Mesothelial cell of epicardium (in vitro differentiated cells): Measurements from ENCODE around the gene NELFB. TPM values are rescaled to one million over a fixed set of nuclear protein-coding genes. Genes with fewer than 3 reads are reported as not detected.
A peak's percentile ranks its signal among the peaks of the same experiment; 100 is the strongest.

Experiments
- DNase-seq, 2 experiments: peaks; one replicate each; pipeline ENCODE4 v3.0.0; 2021; ENCODE audit warnings: low spot score in 2 of 2; ENCODE audit not compliant: unreplicated experiment in 2 of 2
- H3K27ac Mint-ChIP-seq: 2 replicates; pipeline ENCODE4 v1.8.0; 2021; ENCODE audit warnings: mixed read lengths
- H3K27me3 Mint-ChIP-seq: 2 replicates; pipeline ENCODE4 v1.8.0; 2021; ENCODE audit warnings: low read depth, mixed read lengths
- H3K36me3 Mint-ChIP-seq: 2 replicates; pipeline ENCODE4 v1.8.0; 2021; ENCODE audit warnings: mixed read lengths
- H3K4me1 Mint-ChIP-seq: 2 replicates; pipeline ENCODE4 v1.8.0; 2021; ENCODE audit warnings: mixed read lengths
- H3K4me3 Mint-ChIP-seq: 2 replicates; pipeline ENCODE4 v1.8.0; 2021; ENCODE audit warnings: mild to moderate bottlenecking, moderate library complexity, mixed read lengths
- H3K9me3 Mint-ChIP-seq: 2 replicates; pipeline ENCODE4 v1.8.0; 2021; ENCODE audit warnings: mixed read lengths
- CTCF ChIP-seq: fragments of 200-600 bp; sonication (generic); IDR thresholded peaks from one replicate; pipeline ENCODE4 v1.5.0; 2021; ENCODE audit warnings: antibody characterized with exemption; ENCODE audit not compliant: unreplicated experiment
- total RNA-seq: library from RNA; stranded (reverse); gene quantifications from 3 replicates; pipeline ENCODE4 v1.2.1, GENCODE V29; 2021

NELFB gene
- total RNA-seq, 1 donor from 2014 or later = 53.3 TPM

GRCh38 chr9:137317021-137317717, 62.0 kb downstream of the NELFB start:
- no peaks in the 10 kb centered on the region for H3K9me3 Mint-ChIP-seq
- peaks cover 7% of the 10 kb centered on the region for H3K4me1 Mint-ChIP-seq
- H3K4me3 Mint-ChIP-seq = peak overlapping the region; percentile 22
- no peaks in the 10 kb centered on the region for H3K36me3 Mint-ChIP-seq
- H3K27ac Mint-ChIP-seq = no peak overlapping the region
- peak in 1 of 2 experiments; percentile 36 for DNase-seq
- no peaks in the 10 kb centered on the region for H3K27me3 Mint-ChIP-seq
- no peak for TF ChIP-seq CTCF

- TF ChIP-seq CTCF = no peak
- Mint-ChIP-seq H3K4me3 (no peak overlapping the region), H3K4me1 (peaks cover 7% of the 10 kb centered on the region), H3K36me3 (no peaks in the 10 kb centered on the region), H3K9me3 (no peaks in the 10 kb centered on the region), H3K27ac (no peak overlapping the region), H3K27me3 (no peaks in the 10 kb centered on the region)
- DNase-seq = peak in 1 of 2 experiments; percentile 35
These were observed 62.8 kb downstream of the NELFB start for GRCh38 chr9:137317718-137318511.

DNA sequence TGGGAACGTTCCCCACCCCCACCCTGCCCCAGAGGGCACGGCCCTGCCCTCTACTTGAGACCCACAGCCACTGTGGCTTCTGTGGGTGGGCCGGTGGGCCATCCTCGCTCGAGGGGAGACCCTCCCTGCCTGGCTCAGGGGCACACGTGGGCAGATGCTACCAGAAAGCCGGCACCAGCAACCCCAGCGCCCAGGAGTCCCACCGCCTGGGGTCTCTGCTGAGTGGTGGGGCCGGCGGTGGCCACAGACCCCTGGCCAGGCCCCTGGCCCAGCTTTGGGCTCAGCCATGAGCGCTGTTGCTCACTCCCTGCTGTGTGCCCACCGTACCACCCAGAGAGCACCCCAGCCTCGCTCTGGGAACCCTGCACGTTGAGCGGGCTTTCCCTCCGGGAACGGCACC, 63.5 kb downstream of the NELFB start:
- Mint-ChIP-seq H3K4me1 (peaks cover 4% of the 10 kb centered on the region), H3K4me3 (no peak overlapping the region), H3K36me3 (no peaks in the 10 kb centered on the region), H3K9me3 (no peaks in the 10 kb centered on the region), H3K27ac (no peak overlapping the region), H3K27me3 (no peaks in the 10 kb centered on the region)
- DNase-seq = peak in 1 of 2 experiments; percentile 17
- no peak for TF ChIP-seq CTCF

DNA sequence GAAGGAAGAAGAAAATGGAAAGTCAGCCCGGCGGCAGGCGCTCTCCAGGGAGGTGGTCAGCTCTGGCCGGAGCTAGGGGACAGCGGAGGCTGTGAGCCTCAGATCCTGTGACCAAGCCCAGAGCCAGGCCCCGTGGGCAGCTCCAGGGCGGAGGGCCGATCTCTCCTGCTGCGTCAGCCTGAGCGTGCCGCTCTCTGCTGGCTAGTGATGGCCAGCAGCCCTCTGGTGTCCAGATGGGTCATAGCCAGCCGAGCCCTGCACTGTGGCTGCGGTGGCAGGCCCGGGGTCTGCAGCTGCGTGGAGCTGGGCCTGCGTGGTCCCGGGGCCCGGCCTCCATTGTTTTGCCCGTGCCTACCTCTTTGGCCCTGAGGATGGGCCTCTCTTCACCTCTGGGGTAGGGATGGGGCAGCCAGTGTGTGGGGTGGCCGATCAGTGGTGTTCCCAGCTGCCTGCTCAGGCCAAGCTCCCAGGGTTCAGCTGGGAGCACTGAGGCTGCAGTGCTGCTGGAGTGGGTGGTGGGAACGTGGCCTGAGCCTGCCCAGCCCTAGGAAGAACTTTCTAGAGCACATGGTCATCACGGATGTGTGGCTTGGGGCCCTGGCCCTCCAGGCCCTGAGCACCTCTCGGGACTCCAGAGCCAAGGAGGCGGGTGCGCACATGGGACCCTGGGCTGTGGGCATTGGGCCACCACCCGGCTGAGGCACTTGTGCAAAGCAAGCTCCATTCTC, 64.0 kb downstream of the NELFB start:
- Mint-ChIP-seq H3K27me3 (no peaks in the 10 kb centered on the region), H3K4me1 (peaks cover 3% of the 10 kb centered on the region), H3K36me3 (no peaks in the 10 kb centered on the region), H3K27ac (no peak overlapping the region), H3K4me3 (no peak overlapping the region), H3K9me3 (no peaks in the 10 kb centered on the region)
- DNase-seq = no peak
- TF ChIP-seq CTCF = no peak

GRCh38 chr9:137319739-137320551, 64.8 kb downstream of the NELFB start:
- no peak for DNase-seq
- Mint-ChIP-seq H3K4me3 (no peak overlapping the region), H3K4me1 (peaks cover 3% of the 10 kb centered on the region), H3K36me3 (no peaks in the 10 kb centered on the region), H3K27ac (no peak overlapping the region), H3K9me3 (no peaks in the 10 kb centered on the region), H3K27me3 (no peaks in the 10 kb centered on the region)
- TF ChIP-seq CTCF = no peak
